OCI-LY3 (cell line): ENCODE results near the gene ARFGAP3.

Experiments used
- H2AFZ ChIP-seq: fragments of 200-600, 300-600 bp; shearing (Covaris generic); 2 replicates; pipeline ENCODE4 v1.6.0; 2014; ENCODE audit warnings: antibody characterized with exemption, low read depth, low read length
- H3K27ac ChIP-seq: fragments of 200-600, 300-600 bp; sonication (generic); 2 replicates; pipeline ENCODE4 v1.5.1; 2014; ENCODE audit warnings: mild to moderate bottlenecking, low read length, moderate library complexity, mixed read lengths
- H3K27me3 ChIP-seq: fragments of 200-600, 300-600 bp; sonication (generic); 2 replicates; pipeline ENCODE4 v1.6.1; 2014; ENCODE audit warnings: low read depth, low read length, mixed read lengths
- H3K36me3 ChIP-seq: fragments of 200-600, 300-600 bp; sonication (generic); replicated peaks from 2 replicates; pipeline ENCODE3; 2014; ENCODE audit warnings: low read depth, low read length, mixed read lengths
- H3K4me1 ChIP-seq: fragments of 300-600, 200-600 bp; sonication (generic); 2 replicates; pipeline ENCODE4 v1.6.1; 2014; ENCODE audit warnings: low read length, mixed read lengths
- H3K4me2 ChIP-seq: fragments of 200-600, 300-600 bp; sonication (generic); 2 replicates; pipeline ENCODE4 v1.6.1; 2014; ENCODE audit warnings: low read length, mixed read lengths
- H3K4me3 ChIP-seq: fragments of 300-600, 200-600 bp; sonication (generic); 2 replicates; pipeline ENCODE4 v1.5.1; 2014; ENCODE audit warnings: antibody characterized with exemption, mild to moderate bottlenecking, low read length, moderate library complexity
- H3K79me2 ChIP-seq: fragments of 300-600, 200-600 bp; shearing (Covaris generic); 2 replicates; pipeline ENCODE4 v1.6.1; 2014; ENCODE audit warnings: mild to moderate bottlenecking, low read length, mixed read lengths
- H3K9ac ChIP-seq: fragments of 300-600, 200-600 bp; shearing (Covaris generic); 2 replicates; pipeline ENCODE4 v1.6.0; 2014; ENCODE audit warnings: mild to moderate bottlenecking, low read length, moderate library complexity
- H3K9me3 ChIP-seq: fragments of 200-600, 300-600 bp; shearing (Covaris generic); 2 replicates; pipeline ENCODE4 v1.6.1; 2014; ENCODE audit warnings: low read length, mixed read lengths; ENCODE audit not compliant: insufficient read depth
- H4K20me1 ChIP-seq: fragments of 200-600, 300-600 bp; sonication (generic); 2 replicates; pipeline ENCODE4 v1.6.1; 2016; ENCODE audit warnings: low read length, mixed read lengths; ENCODE audit not compliant: insufficient read depth
- EZH2phosphoT487 ChIP-seq: fragments of 200-600 bp; shearing (Covaris generic); IDR thresholded peaks from 2 replicates; pipeline ENCODE4 v1.6.1; 2018; ENCODE audit warnings: antibody characterized with exemption, mixed run types, low read depth
- TF ChIP-seq, protein P1 (sequence below): fragments of 200-600, 300-600 bp; sonication (generic); IDR thresholded peaks from 2 replicates; pipeline ENCODE4 v1.5.1; 2014; ENCODE audit warnings: antibody characterized with exemption, low read length, low read depth

ARFGAP3 gene

DNA sequence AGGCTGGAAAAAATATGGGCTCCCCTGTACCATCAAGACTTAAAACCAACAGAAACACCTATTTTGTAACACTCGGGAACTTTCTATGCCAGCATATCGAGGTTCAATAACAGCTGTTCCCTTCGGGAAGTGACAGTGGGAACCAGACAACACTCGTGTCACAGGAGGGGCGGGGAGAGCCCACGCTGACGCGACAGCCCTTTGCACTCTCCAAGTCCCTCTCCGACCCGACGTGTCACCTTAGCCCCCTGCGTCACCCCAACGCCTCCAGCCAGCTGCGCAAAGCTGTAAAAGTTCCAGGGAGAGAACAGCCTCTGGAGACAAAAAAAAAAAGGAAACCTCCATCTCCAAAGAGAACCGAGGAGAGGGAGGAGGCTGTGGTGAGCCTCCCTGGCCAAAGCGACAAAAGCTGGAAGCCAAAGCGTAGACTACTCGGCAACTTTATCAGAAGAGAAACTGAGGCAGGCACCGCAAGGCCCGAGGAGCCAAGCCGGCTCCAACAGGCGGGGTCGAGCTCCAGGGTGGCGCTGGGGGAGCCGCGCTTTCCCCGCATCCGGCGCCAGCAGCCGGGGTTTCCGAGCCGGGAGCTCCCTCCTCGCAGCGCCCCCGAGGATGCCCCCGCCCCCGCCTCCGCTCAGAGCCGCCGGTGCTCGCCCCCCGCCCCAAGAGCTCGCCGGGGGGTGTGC is 751 bp downstream of the ARFGAP3 start:
- H3K36me3 ChIP-seq: peaks cover 3% of the 10 kb centered on the region
- H3K9ac ChIP-seq: peak overlapping the region; percentile 92
- H3K9me3 ChIP-seq: no peaks in the 10 kb centered on the region
- H3K27me3 ChIP-seq: no peaks in the 10 kb centered on the region
- peaks cover 21% of the 10 kb centered on the region for H3K4me1 ChIP-seq
- peak overlapping the region; percentile 86 for H3K4me2 ChIP-seq
- peak overlapping the region; percentile 33 for H3K27ac ChIP-seq
- peaks cover 38% of the 10 kb centered on the region for H3K79me2 ChIP-seq
- peaks cover 17% of the 10 kb centered on the region; the same call in 1 of the 2 replicates for H4K20me1 ChIP-seq
- H3K4me3 ChIP-seq: peak overlapping the region; percentile 95
- 0 out of 2 replicates have a peak overlapping the region, but pooled peaks have one; percentile 16 for H2AFZ ChIP-seq
- TF ChIP-seq EZH2phosphoT487: no peak
- TF ChIP-seq, protein P1, sequence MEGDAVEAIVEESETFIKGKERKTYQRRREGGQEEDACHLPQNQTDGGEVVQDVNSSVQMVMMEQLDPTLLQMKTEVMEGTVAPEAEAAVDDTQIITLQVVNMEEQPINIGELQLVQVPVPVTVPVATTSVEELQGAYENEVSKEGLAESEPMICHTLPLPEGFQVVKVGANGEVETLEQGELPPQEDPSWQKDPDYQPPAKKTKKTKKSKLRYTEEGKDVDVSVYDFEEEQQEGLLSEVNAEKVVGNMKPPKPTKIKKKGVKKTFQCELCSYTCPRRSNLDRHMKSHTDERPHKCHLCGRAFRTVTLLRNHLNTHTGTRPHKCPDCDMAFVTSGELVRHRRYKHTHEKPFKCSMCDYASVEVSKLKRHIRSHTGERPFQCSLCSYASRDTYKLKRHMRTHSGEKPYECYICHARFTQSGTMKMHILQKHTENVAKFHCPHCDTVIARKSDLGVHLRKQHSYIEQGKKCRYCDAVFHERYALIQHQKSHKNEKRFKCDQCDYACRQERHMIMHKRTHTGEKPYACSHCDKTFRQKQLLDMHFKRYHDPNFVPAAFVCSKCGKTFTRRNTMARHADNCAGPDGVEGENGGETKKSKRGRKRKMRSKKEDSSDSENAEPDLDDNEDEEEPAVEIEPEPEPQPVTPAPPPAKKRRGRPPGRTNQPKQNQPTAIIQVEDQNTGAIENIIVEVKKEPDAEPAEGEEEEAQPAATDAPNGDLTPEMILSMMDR: no peak

DNA sequence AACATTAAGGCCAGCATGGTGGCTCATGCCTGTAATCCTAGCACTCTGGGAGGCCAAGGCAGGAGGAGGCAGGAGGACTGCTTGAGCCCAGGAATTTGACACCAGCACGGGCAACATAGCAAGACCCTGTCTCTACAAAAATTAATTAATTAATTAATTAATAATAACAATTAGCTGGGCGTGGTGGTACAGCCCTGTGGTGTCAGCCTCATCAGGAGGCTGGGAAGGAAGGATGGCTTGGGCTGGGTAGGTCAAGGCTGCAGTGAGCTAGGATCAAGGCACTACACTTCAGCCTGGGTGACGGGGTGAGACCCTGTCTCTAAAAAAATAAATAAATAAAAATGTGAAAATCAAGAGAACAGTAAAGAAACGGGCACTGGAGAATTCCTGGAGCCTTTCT is 1.4 kb downstream of the ARFGAP3 start:
- Histone ChIP-seq H3K27me3 (no peaks in the 10 kb centered on the region), H3K79me2 (peaks cover 44% of the 10 kb centered on the region), H4K20me1 (peaks cover 19% of the 10 kb centered on the region; the same call in 1 of the 2 replicates), H3K9ac (peak overlapping the region; percentile 92), H3K27ac (no peak overlapping the region), H2AFZ (no peak overlapping the region), H3K36me3 (peaks cover 3% of the 10 kb centered on the region), H3K9me3 (no peaks in the 10 kb centered on the region), H3K4me3 (peak overlapping the region; percentile 95), H3K4me1 (peaks cover 15% of the 10 kb centered on the region), H3K4me2 (peak overlapping the region; percentile 86)
- TF ChIP-seq EZH2phosphoT487: no peak
- TF ChIP-seq, protein P1: no peak

- Histone ChIP-seq H3K9ac (no peak overlapping the region), H3K36me3 (peaks cover 3% of the 10 kb centered on the region), H3K9me3 (no peaks in the 10 kb centered on the region), H4K20me1 (peaks cover 19% of the 10 kb centered on the region; the same call in 1 of the 2 replicates), H3K4me3 (no peak overlapping the region), H3K4me2 (no peak overlapping the region), H3K4me1 (peaks cover 10% of the 10 kb centered on the region), H3K79me2 (peaks cover 47% of the 10 kb centered on the region), H3K27me3 (no peaks in the 10 kb centered on the region), H3K27ac (no peak overlapping the region), H2AFZ (no peak overlapping the region)
- TF ChIP-seq, protein P1: no peak
- TF ChIP-seq EZH2phosphoT487: no peak
Measured at GRCh38 chr22:42855211-42855610, 1.9 kb downstream of the ARFGAP3 start.

DNA sequence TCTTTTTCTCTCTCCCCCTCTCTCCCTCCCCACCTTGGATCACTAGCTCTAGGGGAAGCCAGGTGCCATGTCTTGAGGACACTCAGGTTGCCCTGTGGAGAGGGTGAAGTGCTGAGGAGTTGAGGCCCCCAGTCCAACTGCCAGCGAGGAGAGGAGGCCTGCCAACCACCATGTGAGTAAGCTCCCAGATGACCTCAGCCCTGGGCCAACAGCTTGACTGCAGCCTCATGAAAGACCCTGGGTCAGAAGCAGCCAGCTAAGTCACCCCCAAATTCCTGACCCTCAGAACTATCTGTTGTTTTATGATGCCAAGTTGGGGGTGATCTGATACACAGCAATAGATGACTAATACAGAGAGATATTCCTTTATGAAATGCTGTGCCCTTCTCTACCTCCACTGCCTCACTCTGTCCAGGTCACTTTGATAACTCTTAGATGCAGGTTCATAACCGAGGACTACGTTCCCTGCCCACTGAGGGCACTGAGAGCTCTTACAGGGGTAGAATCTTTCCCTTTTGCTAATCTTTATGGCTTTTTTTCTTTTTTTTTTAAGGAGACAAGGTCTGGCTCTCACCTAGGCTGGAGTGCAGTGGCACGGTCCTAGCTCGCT is 8.0 kb downstream of the ARFGAP3 start:
- Histone ChIP-seq H3K4me2 (no peak overlapping the region), H3K4me3 (no peak overlapping the region), H3K27ac (no peak overlapping the region), H3K9ac (no peak overlapping the region), H3K27me3 (no peaks in the 10 kb centered on the region), H3K36me3 (peaks cover 18% of the 10 kb centered on the region), H3K9me3 (no peaks in the 10 kb centered on the region), H2AFZ (no peak overlapping the region), H3K79me2 (peaks cover 37% of the 10 kb centered on the region), H3K4me1 (no peaks in the 10 kb centered on the region), H4K20me1 (peaks cover 16% of the 10 kb centered on the region; the same call in 1 of the 2 replicates)
- TF ChIP-seq, protein P1: no peak
- no peak for TF ChIP-seq EZH2phosphoT487
